SK-N-DZ (cell line): Measurements from ENCODE around the gene C1orf50.

Source experiments
- DNase-seq: peaks from one replicate; pipeline ENCODE4 v3.0.0-alpha.2; 2015; ENCODE audit warnings: low spot score

Gene C1orf50

DNA sequence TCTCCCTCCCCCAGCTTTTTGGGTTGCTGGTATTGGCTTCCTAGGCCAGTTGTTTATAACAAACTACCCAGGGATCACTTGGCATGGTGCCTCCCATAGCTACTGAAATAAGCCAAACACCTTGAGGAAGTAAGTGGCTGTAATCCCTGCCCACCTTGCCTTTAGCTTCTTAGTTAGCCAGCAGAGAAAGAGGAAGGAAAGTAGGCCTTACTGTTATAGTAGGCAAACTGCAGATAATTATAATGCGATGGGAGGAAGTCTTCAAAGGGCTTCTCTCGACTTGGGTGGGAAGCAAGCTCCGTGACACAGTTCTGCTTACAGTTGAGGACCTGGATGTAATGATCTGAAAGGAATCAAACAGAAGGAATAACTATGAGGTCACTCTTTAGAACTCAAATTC lies 8.4 kb upstream of the C1orf50 start:
- no peak for DNase-seq

DNA sequence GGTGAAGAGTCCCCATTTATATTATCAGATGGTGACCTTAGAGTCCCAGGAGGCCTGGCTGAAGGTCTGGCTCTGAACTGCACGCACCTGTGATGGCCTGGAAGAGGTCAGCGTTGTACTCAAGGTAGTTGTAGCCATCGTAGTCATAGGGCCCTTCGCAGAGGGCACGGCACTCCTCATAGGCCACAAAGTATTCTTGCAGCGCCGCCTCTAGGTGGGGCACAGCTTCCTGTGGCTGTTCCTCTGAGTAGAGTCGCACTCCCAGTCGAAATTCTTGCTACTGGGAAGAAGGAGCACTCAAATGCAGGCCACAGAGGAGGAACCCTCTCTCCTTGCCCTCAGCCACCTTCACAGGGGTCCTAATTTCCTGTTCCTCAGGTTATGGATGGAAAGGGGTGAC lies 7.9 kb upstream of the C1orf50 start:
- no peak for DNase-seq

DNA sequence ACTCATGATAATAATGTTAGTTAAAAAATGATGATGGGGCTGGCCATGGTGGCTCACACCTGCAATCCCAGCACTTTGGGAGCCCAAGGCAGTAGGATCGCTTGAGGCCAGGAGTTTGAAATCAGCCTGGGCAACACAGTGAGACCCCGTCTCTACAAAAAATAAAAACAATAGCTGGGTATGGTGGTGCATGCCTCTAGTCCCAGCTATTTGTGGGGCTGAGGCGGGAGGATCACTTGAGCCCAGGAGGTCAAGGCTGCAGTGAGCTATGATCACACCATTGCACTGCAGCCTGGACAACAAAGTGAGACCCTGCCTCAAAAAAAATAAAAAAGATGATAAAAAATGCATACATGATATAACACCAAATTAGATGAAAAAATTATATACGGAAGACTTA lies 5.5 kb upstream of the C1orf50 start:
- no peak for DNase-seq

DNA sequence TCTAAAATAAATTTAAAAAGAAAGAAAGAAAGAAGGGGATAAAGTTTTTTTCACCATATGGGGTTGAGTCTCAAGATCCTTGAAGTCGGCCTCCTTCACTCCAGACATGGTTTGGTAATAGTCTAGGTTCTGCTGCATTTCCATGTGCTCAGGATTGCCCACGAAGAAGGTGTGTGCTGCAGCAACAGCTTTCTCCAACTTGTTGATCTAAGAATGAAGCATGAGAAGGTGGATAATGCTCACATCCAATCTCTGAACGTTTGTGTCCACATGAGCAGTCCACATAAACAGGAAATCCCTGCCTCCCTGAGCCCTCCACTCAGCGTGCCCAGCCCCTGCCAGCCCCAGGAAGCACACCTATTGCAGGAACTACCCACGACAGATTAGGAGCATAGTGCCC lies 4.8 kb upstream of the C1orf50 start:
- DNase-seq: no peak

DNA sequence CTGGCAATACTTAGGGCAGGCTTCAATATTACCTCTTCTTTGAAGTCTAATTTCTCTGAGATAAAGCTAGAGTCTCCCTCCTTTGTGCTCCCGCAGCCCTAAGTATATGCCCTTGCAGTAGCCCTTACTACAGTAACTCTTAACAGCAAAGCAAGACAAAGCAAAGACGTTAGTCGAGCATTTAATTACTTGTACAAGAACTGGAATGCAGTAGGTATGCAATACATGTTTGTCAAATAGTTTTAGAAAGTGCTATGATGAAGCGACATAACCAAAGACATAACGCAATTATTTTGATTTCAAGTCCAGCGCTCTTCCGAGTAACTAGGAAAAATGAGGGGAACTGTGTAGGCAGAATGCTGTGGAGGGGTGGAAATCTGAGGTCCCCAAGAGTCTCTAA lies 1.8 kb upstream of the C1orf50 start:
- no peak for DNase-seq

DNA sequence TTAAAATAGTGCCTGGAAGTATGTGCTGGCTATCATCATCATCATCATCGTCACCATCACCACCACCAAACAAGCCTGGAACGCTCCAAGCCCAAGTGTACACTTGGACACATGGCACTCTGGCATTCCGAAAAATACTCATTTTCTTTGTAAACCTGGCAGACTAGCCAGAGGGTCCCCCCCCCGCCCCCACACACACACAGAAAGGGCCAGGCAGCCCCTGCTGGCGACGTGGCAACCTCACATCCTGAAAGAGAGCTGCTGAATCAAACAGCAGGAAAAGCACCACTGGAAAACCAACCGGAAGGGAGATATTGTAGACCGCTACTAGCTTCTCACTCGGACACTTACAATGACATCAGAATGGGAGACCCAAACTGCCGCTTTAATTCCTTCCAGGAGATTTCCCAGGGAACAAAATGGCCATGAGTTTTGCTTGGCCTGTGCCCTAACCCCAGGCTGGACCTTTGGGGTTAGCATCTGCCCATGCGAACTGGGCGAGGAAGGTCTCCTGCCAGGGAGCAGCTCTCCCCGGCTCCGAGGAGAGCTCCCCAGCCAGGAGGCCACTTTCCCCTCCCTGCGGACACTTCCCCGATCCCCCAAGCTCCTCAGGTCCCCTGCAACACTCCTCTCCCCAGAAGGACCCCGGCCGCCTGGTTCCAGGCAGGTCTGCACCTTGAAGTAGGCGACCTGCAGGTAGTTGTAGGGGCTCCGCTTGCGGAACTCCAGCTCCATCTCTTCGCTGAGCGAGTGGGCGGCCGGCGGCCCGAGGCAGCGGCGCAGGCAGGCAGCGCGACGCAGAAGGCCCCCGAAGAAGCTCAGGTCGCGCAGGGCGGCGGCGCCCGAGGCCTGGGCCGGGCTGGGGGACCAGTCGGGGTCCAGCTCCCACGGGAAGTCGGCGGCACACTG lies 963 bp upstream of the C1orf50 start:
- peak; percentile 76 for DNase-seq

DNA sequence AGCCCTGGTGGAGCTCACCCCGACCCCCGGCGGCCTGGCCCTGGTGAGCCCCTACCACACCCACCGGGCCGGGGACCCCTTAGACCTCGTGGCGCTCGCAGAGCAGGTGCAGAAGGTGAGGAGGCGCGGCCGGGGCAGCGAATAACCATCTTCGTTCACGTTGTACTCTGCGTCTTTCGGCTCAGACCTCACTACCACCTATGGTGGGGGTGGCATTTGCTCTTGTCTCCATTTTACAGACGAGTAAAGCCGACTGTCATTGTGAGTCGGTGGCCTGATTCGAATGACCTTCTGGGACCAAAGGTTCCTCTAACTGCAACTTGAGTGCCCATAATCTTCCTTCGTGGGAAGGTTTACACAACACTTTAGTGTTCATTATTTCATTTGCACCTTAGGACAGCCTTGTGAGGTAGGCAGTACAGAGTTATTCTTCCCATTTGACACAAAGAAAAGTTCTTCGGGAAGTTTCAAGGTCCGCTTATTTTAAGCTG lies 506 bp downstream of the C1orf50 start:
- no peak for DNase-seq

DNA sequence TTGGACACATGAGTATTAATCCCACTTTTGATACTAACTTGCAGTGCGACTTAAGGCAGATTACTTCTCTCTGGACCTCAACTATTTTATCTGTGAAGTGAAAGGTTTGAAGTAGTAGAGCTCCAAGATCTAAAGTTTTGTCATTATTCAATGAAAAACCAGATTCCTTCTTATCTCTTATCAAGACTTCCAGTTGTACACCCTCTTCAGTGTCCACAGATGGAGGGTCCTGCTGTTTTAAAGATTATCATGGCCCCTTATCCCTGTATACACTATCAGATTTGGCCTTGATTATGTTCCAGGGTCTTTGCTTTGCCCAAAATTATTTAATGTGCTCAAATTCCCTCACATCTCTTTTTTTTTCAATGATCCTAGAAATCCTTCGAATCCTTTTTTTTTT lies 1.1 kb downstream of the C1orf50 start:
- DNase-seq: no peak

DNA sequence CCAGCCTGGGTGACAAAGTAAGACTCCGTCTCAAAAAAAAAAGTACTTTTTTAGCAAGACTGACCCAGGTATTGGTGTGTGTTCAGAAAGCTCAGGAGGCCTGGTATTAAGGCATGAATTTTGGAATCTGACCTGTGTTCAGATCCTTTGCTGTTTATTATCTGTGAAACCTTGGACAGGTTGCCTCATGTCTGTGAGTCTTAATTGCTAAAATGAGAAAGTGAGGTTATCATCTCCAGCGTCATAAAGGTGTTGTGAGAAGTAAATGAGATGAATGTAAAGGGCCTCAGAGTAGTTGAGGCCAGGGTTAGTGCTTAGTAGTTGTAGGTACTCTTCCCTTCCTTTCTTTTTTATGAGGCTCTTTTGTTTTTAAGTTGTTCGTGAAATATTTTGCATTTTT lies 2.8 kb downstream of the C1orf50 start:
- DNase-seq: no peak

DNA sequence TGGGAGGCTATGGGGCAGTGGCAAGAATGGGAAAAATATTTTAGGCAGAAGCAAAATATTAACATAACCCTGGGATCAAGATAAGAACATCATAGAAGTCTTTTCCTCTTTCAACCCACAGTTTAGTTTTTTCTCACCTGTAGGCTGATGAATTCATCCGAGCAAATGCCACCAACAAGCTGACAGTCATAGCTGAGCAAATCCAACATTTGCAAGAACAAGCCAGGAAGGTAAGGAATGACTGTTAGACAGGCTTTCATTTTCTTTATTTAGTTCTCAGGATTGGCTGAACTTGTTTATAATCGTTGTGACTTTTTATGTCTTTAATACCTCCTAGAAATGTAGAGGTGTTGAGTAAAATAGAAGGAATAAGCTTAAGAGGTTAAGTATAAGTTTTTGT lies 6.4 kb downstream of the C1orf50 start:
- no peak for DNase-seq

DNA sequence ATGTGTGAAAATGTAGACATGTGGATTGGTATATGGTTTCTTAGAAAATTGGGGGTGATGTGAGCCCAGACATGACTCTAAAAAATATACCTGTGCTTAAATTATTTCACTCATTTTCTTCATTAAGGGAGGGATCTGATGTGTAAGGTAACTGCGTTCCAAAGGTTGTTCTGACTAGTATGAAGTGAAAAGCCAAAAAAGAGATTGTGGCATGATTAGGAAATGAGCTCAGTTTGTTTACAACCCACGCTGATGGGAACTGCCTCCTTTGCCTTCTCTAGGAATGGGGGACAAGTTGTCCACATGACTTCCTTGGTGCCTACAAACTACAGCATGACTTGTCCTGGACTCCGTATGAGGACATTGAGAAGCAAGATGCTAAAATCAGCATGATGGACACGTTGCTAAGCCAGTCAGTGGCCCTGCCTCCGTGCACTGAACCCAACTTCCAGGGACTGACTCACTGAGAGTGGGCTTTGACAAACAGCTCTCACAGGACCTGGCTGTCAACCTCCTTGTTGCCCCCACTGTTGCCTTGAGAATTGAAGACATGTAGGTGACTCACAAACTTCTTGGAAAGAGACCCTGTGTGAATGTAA lies 8.0 kb downstream of the C1orf50 start:
- no peak for DNase-seq

DNA sequence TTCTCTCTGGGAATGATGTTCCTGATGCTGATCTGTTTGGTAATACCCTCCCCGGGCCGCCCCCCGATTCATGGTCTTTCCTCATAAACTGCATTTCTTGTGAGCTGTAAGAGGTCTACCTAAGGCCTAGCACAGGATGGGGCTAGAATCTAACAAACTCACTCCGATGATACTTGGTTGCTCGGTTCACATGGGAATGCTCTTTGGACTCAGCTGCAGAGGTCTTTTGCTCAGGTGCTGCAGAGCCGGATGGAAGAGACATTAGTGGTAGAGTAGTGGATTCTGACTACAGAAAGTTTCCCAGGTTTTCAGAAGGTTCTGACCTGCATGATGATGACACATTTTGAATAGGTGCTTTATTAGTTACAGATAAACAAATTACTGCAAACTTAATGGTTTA lies 9.5 kb downstream of the C1orf50 start:
- DNase-seq: no peak

DNA sequence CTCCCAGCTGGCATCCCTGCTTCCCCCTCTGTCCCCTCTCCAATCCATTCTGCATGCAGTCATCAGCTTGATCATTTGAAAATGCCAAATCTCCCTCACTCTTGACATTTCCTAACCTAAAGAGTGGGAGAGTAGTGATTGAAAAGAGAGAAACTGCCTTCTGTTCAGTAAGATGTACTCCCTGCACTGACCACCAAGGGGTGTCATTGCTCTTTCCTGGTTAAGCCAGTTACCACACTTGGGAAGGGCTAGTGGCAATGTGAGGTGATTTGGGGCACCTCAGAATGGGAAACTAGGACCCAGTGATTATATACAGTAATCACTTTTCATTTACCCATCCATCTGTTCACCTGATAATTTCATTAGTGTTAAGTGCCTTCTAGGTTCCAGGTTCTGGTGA lies 10.8 kb downstream of the C1orf50 start:
- DNase-seq: peak; percentile 21

DNA sequence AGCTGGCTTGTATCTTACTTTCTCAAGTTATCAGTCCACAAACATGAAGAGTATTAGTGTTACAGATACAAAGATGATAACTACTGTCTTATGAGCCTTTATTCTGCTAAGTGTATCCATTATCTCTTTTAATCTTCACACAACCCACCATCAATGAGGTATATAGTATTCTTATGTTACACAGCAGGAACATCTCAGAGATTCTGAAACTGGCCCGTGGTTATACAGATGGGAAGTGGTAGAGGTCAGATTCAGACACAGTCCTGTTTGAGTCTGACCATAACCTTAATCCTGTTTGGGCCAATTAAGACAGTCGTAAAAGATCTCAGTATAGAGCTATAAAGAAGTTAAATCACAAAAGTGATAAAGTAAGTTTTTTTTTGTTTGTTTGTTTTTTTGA lies 12.7 kb downstream of the C1orf50 start:
- DNase-seq: no peak

DNA sequence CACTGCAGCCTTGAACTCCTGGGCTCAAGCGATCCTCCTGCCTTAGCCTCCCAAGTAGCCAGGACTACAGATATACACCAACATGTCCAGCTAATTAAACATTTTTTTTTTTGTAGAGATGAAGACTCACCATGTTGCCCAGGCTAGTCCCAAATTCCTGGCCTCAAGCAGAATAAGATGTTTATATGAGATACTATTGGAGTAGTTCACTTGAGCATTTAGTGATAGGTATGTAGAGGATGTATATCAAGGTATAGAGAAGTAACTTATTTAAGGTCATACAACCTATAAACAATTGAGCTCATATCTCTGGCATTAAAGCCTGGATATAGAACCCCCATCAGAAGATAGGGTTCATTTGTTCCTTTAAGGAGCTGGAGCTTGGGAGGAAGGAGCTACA lies 13.1 kb downstream of the C1orf50 start:
- DNase-seq: no peak

DNA sequence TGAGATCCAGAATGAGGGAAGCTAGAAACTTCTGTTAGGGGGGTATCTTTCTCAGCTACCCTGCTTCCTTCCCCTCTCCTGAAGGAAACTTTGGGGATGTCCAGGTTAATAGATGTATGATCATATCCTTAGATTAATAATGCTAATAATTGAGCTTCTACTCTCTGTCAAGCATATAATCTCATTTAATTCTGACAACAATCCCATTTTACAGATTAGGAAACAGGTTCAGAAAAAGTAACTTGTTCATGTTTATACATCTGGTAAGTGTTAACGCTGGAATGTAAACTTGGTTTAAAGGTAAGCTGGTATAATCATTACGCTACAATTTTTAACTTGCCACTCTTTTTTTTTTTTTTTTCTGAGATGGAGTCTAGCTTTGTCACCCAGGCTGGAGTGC lies 16.0 kb downstream of the C1orf50 start:
- DNase-seq: no peak

DNA sequence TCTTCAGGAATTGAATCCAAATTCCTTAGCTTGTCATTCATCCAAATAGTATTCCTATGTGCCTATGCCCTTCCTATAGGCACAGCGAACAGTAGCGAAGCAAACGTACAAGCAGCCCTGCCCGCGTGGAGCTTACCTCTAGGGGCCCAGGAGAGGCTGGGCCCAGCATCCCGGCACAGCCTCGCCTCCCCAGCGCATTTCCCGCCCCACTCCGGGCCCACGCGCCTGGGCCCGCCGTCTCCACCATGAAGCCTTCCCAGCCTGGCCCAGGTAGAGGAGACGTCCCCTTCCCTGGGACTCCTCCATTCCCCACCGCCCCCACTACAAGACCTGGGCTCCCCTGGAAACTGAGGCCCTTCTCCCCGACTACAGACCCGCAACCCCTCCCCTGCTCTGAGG lies 17.5 kb downstream of the C1orf50 start:
- DNase-seq: no peak

DNA sequence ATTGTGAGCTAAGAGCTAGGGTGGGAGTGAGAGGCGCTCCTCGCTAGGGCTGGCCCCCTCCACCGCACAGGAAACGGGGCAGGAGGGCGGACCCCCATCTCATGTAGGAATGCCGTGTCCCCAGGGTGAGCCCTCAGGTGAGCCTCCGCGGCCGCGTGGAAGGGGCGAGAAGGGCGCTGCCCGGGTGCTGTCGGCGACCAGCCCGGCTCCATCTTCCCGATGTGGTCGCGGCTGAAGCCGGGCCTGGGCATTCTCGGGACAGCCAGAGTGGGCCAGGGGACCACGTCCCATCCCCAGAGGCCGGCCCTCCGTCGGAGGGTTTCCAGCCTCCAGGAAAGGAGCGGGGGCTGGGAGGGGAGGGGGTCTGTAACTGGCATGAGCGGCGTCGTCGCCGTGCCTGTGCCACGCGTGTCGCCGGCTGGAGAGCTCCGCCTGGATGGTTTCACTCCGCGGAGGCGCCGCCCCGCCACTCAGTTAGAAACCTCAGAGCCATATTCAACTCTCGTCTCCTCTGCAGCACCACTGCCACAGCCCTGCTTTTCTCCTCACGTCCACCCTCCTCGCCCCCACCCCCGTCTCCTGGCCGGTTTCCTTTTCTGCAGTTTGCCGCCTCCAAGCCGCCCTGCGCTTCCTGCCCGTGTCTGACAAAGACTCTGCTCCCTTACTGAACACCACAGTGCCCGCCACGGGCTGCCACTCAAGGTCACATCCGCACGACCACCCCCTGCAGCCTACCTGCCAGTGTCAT lies 18.1 kb downstream of the C1orf50 start, which contains the start of gene TMEM269:
Gene TMEM269 (plus strand): TSS at position 46 of the 748 bp plus-strand sequence. CDS start 4,903 bp downstream, outside the sequence.
- DNase-seq: no peak

DNA sequence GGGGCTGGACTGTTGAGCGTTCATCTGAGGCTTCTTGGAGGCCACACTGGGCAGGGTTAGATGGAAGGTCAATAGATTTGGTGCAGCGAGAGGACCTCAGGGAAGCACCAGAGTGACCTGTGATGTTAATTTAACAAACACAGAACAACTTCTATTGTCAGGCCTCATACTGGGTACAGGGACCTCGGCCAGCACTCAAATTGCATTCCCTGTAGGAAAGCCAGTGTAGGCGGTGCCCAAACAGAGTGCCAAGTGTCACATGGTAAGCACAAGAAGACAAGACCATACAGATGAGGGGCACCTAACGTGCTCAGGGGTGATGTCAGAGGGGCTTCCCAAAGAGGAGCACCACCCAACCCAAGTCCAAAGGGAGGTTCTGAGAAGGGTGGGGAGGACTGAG lies 19.0 kb downstream of the C1orf50 start:
- no peak for DNase-seq

DNA sequence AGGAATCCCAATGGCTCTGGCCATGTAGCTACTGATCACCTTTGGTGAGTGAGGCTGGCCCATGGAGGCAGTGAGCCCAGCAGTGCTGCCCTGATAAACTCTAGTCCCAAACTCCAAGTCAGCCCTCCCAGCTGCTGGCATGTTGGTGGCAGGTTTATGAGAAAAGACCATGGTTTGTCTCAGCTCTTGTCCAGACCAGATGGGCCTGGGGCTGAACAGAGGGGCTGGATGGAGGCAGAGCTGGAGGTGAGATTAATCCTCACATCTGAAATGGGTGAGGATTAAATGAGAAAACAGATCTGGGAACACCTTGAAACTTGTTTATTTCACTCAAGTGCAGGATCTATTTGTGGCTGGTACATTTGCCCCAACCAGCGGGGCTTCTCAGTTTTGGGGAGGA lies 21.0 kb downstream of the C1orf50 start:
- DNase-seq: no peak

DNA sequence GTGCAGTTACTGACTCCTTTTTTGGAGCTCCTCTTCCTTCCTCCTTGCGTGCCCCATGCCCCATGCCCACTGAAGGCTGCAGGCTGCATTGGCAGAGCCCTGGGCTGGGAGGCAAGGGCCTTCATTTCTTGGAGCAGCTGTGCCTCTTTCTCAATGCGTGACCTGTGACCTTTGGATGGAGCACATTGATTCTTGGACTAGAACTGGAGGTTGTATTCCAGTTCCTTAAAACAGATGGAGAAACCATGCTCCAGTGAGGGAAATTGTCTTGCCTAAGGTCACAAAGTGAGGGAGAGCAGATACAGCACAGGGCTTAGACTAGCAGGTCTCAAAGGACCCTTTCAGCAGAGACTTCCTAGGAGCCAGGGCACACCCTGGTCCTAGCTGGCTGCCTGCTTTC lies 26.8 kb downstream of the C1orf50 start:
- DNase-seq: no peak

DNA sequence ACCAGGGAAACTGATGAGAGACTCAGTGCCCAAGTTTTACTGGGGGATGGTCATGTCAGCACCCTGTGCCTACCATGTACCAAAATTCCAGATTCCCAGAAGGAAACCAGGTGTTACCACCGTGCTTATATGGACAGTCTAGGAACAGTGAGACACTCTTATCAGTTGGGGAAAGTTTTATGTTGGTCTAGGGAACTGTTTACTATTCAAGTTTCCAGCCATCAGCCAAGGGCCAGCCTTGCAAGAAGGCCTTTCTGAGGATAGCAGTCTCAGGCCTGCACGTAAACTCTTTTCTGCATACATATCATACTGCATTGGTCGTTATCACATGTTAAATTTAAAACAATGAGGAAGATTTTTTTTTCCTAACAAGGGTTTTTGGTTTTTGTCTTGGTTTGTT lies 30.4 kb downstream of the C1orf50 start:
- no peak for DNase-seq
